Kidney (tissue), 14 donors: Measurements from ENCODE around the gene PSMC3. TPM values are rescaled to one million over a fixed set of nuclear protein-coding genes. Genes with fewer than 3 reads are reported as not detected.

Experiments
- DNase-seq, 5 donors: peaks; one replicate each; pipeline ENCODE4 v3.0.0-alpha.2; 2013 to 2020
- FAIRE-seq: peaks from 2 replicates; lab custom pipeline; 2012; peaks lifted over from hg19 to GRCh38; lab: Jason Lieb, UNC
- H3K27ac ChIP-seq, 2 donors: one replicate each; pipeline ENCODE4 v1.7.0; 2013; ENCODE audit warnings: low read depth in 2 of 2, low read length in 2 of 2, inconsistent platforms in 1 of 2
- H3K27me3 ChIP-seq: one replicate; pipeline ENCODE4 v1.7.1; 2013; ENCODE audit warnings: low read length, inconsistent platforms; ENCODE audit not compliant: control insufficient read depth, insufficient read depth
- H3K36me3 ChIP-seq, 3 donors: one replicate each; pipeline versions ENCODE4 v1.7.0 to v1.7.1; 2013; ENCODE audit warnings: low read length in 3 of 3, control low read depth in 1 of 3, inconsistent platforms in 1 of 3; ENCODE audit not compliant: insufficient read depth in 3 of 3, control insufficient read depth in 2 of 3
- H3K4me1 ChIP-seq, 3 donors: one replicate each; pipeline versions ENCODE4 v1.7.0 to v1.7.1; 2013; ENCODE audit warnings: low read length in 3 of 3, inconsistent platforms in 1 of 3, low read depth in 1 of 3; ENCODE audit not compliant: control insufficient read depth in 2 of 3, insufficient read depth in 2 of 3
- H3K4me3 ChIP-seq, 3 donors: one replicate each; pipeline versions ENCODE4 v1.7.0 to v1.8.1; 2013; ENCODE audit warnings: low read length in 3 of 3, control low read depth in 1 of 3, inconsistent platforms in 1 of 3
- H3K9ac ChIP-seq, 3 donors: one replicate each; pipeline versions ENCODE4 v1.7.0 to v1.7.1; 2013; ENCODE audit warnings: low read length in 3 of 3, control low read depth in 1 of 3, inconsistent platforms in 1 of 3
- H3K9me3 ChIP-seq, 3 donors: one replicate each; pipeline versions ENCODE4 v1.7.0 to v1.7.1; 2013; ENCODE audit warnings: low read length in 3 of 3, control low read depth in 1 of 3, inconsistent platforms in 1 of 3; ENCODE audit not compliant: control insufficient read depth in 2 of 3, insufficient read depth in 1 of 3
- intact Hi-C: fragments of 100-400 bp; cut with DNase I; formaldehyde crosslinking; loops from one replicate; pipeline ENCODE4 v1.11.1; 2022
- polyA plus RNA-seq: library from polyadenylated mRNA; stranded (reverse); fragments of 350-450 nt; fragmentation: Illumina TruSeq; extraction: RNeasy Lipid Tissue Mini Kit (QIAGEN cat#74804); gene quantifications from one replicate; pipeline ENCODE4 v1.2.3, GENCODE V29; 2014; ENCODE audit warnings: low read depth, low replicate concordance; ENCODE audit not compliant: insufficient read depth
- total RNA-seq: library from RNA; stranded (reverse); fragmentation: NEBNext Ultra II Directional; extraction: Animal tissue kit (Norgen Biotek cat#: 25700); gene quantifications from one replicate; pipeline ENCODE4 v1.2.1, GENCODE V29; 2021
- TF ChIP-seq, protein P1 (sequence below): IDR thresholded peaks from 3 replicates; pipeline ENCODE4 v1.5.1; 2012; ENCODE audit warnings: mild to moderate bottlenecking, moderate library complexity, borderline replicate concordance; ENCODE audit not compliant: insufficient read depth; ENCODE audit errors: extremely low read depth
- donor health status: control.
- donor health status: control.
- donor health status: control.
- donor health status: control.
- donor health status: control.
- donor health status: DM: yes; HTN: yes; CAD: no.
- donor health status: Normal renal cell carcinoma (clear cell type).

Gene PSMC3
- total and polyA plus RNA-seq, 2 donors from 2014 or later, result 103 to 171 TPM

GRCh38 chr11:47406896-47407745 is 19.1 kb downstream of the PSMC3 start:
- H3K9ac ChIP-seq, result peak overlapping the region; percentile 86 to 99 (median 95)
- peaks cover 5 to 22% (median 15%) of the 10 kb centered on the region in 3 donors for H3K4me1 ChIP-seq
- no peaks in the 10 kb centered on the region for H3K9me3 ChIP-seq
- peaks cover 0 to 5% (median 0%) of the 10 kb centered on the region in 3 donors for H3K36me3 ChIP-seq
- intact Hi-C loops, result no loop called here
- H3K27me3 ChIP-seq, result no peaks in the 10 kb centered on the region
- TF ChIP-seq, protein P1, sequence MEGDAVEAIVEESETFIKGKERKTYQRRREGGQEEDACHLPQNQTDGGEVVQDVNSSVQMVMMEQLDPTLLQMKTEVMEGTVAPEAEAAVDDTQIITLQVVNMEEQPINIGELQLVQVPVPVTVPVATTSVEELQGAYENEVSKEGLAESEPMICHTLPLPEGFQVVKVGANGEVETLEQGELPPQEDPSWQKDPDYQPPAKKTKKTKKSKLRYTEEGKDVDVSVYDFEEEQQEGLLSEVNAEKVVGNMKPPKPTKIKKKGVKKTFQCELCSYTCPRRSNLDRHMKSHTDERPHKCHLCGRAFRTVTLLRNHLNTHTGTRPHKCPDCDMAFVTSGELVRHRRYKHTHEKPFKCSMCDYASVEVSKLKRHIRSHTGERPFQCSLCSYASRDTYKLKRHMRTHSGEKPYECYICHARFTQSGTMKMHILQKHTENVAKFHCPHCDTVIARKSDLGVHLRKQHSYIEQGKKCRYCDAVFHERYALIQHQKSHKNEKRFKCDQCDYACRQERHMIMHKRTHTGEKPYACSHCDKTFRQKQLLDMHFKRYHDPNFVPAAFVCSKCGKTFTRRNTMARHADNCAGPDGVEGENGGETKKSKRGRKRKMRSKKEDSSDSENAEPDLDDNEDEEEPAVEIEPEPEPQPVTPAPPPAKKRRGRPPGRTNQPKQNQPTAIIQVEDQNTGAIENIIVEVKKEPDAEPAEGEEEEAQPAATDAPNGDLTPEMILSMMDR, result no peak
- DNase-seq, result peak in 2 of 5 donors; percentile 51 to 67
- peak overlapping the region; percentile 89 to 99 for H3K27ac ChIP-seq
- no peak for FAIRE-seq
- H3K4me3 ChIP-seq, result peak overlapping the region; percentile 73 to 97 (median 88)

DNA sequence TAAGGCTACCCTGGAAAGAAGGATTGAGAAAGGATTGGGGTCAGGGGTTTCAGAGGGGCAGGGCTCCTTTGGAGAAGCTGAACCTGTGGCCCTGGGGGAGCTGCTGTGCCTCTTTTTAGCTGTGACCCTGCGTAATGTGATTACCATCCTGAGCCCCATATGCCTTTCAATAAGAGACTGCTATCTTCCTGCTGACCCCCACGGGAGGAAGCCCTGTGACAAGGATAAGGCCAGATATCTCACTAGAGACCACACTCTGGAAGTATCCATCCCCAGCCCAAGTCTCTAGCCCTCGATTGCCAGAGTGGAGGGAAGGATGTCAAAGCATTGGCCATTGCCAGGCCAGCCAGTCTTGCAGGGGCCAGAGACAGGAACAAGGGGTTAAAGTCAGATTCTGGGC is 22.7 kb downstream of the PSMC3 start:
- H3K27ac ChIP-seq, result no peak overlapping the region
- intact Hi-C loops, result no loop called here
- peaks cover 5 to 16% (median 7%) of the 10 kb centered on the region in 3 donors for H3K4me1 ChIP-seq
- H3K36me3 ChIP-seq, result no peaks in the 10 kb centered on the region
- no peak overlapping the region for H3K9ac ChIP-seq
- no peak overlapping the region for H3K4me3 ChIP-seq
- FAIRE-seq, result no peak
- DNase-seq, result no peak
- H3K9me3 ChIP-seq, result no peaks in the 10 kb centered on the region
- H3K27me3 ChIP-seq, result no peaks in the 10 kb centered on the region
- TF ChIP-seq, protein P1, result no peak

GRCh38 chr11:47403135-47403534 is 23.1 kb downstream of the PSMC3 start:
- FAIRE-seq (no peak), DNase-seq (peak in 1 of 5 donors; percentile 32)
- intact Hi-C loops, result no loop called here
- H3K4me1 ChIP-seq, result peaks cover 5 to 16% (median 7%) of the 10 kb centered on the region in 3 donors
- H3K9me3 ChIP-seq, result no peaks in the 10 kb centered on the region
- H3K4me3 ChIP-seq, result no peak overlapping the region
- no peak overlapping the region for H3K27ac ChIP-seq
- H3K36me3 ChIP-seq, result no peaks in the 10 kb centered on the region
- H3K27me3 ChIP-seq, result no peaks in the 10 kb centered on the region
- TF ChIP-seq, protein P1, result no peak
- no peak overlapping the region for H3K9ac ChIP-seq
